G401 (cell line): ENCODE results near the gene PPP2R5C. TPM values are rescaled to one million over a fixed set of nuclear protein-coding genes. Genes with fewer than 3 reads are reported as not detected.
"Not testable (repeated sequence)": the region's sequence is repeated elsewhere in the genome, so short reads cannot be mapped to it uniquely, and the experiment has no call there.

ENCODE experiments used
- DNase-seq: peaks from one replicate; pipeline ENCODE4 v3.0.0-alpha.2; 2015; ENCODE audit warnings: low spot score
- in situ Hi-C: cut with HindIII; loops from 2 replicates; pipeline ENCODE4 v1.10.0; 2016; ENCODE audit warnings: low sequenced_read_pairs, mixed read lengths
- total RNA-seq: library from RNA; depleted of rRNA; stranded (reverse); fragments of >200 nt; shearing (Covaris generic); gene quantifications from 2 replicates; pipeline ENCODE4 v1.2.3, GENCODE V29; 2014; rRNA removed

PPP2R5C gene
- total RNA-seq, 1 experiment from 2014 or later = 118 TPM

GRCh38 chr14:101964297-101965180 lies 203.0 kb downstream of the PPP2R5C start, which contains the start of gene DYNC1H1:
TSS of gene DYNC1H1 (plus strand) at chr14:101964573. CDS start at chr14:101964692, 119 bp downstream.
- in situ Hi-C loops = no loop called here
- peak; percentile 94 for DNase-seq

GRCh38 chr14:101965181-101965544 lies 203.7 kb downstream of the PPP2R5C start:
- DNase-seq = peak; percentile 64
- in situ Hi-C loops = no loop called here

- in situ Hi-C loops = no loop called here
- DNase-seq = no peak
Observed at GRCh38 chr14:101965770-101966722, 204.5 kb downstream of the PPP2R5C start.

GRCh38 chr14:101966742-101967141 lies 205.2 kb downstream of the PPP2R5C start:
- in situ Hi-C loops = no loop called here
- DNase-seq = no peak

- DNase-seq = no peak
- in situ Hi-C loops = no loop called here
Observed at GRCh38 chr14:101968186-101968585, 206.7 kb downstream of the PPP2R5C start.

GRCh38 chr14:101969481-101969880 lies 208.0 kb downstream of the PPP2R5C start:
- peak; percentile 91 for DNase-seq
- in situ Hi-C loops = no loop called here

GRCh38 chr14:101970830-101971400 lies 209.4 kb downstream of the PPP2R5C start:
- in situ Hi-C loops = no loop called here
- DNase-seq = no peak

- in situ Hi-C loops, DNase-seq: not testable (repeated sequence)
Observed at GRCh38 chr14:101971458-101971857, 209.9 kb downstream of the PPP2R5C start.

- DNase-seq = peak; percentile 95
- in situ Hi-C loops = no loop called here
Observed at GRCh38 chr14:101972126-101972866, 210.8 kb downstream of the PPP2R5C start.

GRCh38 chr14:101973356-101973755 lies 211.8 kb downstream of the PPP2R5C start:
- in situ Hi-C loops = no loop called here
- DNase-seq = no peak

- in situ Hi-C loops = no loop called here
- peak; percentile 56 for DNase-seq
Observed at GRCh38 chr14:101975231-101975630, 213.7 kb downstream of the PPP2R5C start.

Other genes with a start within 250 kb of the PPP2R5C start
- gene DIO3, start 200.2 kb upstream of the PPP2R5C start, total RNA-seq = not detected in 2 replicates
- 116 and 187 TPM in 2 replicates for gene DYNC1H1, start 202.9 kb downstream of the PPP2R5C start, total RNA-seq